GM19468 (cell line): ENCODE data around the gene LCN12.

ENCODE experiments used
- ATAC-seq: cut with Tn5 transposase; IDR thresholded peaks from one replicate; pipeline ENCODE4 v1.9.1; 2021; ENCODE audit warnings: mild to moderate bottlenecking, moderate library complexity, moderate number of reproducible peaks; ENCODE audit not compliant: unreplicated experiment; ENCODE audit errors: extremely low read depth

LCN12 gene

DNA sequence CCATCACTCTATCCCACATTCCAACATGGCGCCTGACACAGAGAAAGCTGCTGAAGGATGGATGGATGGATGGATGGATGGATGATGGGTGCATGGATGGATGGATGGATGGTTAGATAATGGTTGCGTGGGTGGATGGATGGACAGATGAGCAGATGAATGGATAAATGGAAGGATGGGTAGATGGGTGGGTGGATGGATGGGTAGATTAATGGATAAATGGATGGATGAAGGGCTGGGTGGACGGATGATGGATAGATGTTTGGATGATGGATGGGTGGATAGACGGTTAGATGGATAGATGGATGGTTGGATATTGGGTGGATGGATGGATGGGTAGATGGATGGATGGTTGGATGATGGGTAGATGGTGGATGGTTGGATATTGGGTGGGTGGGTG is 4.5 kb downstream of the LCN12 start:
- ATAC-seq = no peak

DNA sequence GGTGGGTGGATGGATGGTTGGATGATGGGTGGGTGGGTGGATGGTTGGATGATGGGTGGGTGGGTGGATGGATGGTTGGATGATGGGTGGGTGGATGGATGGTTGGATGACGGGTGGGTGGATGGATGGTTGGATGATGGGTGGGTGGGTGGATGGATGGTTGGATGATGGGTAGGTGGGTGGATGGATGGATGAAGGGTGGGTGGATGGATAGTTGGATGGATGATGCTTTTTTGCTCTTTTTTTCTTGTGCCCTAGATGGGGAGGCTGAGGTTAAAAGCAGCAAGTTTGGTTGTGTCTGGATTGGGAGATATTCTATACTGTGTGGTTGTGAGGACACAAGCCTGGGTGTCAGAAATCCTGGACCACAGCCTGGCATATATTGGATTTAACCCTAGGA is 5.4 kb downstream of the LCN12 start:
- no peak for ATAC-seq

DNA sequence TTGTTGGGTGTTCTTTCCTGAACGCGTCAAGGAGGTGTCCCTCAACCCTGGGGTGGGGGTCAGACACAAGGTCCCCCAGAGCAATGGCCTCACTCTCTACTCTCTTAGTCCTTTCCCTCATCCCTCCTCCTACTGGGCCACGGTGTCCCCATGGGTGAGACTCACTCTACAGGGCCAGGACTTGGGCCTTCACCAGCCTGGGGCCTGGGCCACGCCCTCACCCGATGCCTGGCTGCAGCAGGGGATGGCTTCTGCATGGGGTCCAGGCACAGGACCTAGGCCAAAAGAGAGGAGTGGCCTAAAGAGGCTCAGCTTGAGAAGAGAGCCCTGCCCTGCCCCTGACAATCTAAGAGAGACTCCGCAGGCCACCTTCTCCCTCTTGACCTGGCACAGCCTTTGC is 5.8 kb downstream of the LCN12 start:
- ATAC-seq = no peak

DNA sequence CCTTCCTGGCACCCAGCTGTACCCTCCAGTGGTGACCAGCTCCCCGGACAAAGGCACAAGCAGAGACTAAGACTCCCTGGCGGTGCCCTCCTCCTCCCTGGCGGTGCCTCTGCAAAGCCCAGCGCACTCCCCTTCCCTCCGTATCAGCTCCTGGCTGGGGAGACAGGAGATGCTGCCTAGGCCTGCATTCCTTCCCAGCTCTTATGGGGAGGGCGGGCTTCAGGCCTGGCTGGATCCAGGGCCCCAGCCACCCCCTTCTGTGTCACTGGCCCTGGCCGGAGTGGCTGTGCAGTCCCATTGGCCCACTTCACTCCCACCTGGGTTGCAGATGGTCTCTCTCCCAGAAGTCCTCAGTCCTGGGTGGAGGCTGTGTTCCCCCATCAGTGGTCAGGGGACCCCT is 6.4 kb downstream of the LCN12 start:
- ATAC-seq = no peak

GRCh38 chr9:136958898-136959850 is 7.1 kb downstream of the LCN12 start:
- no peak for ATAC-seq

GRCh38 chr9:136960212-136960937 is 8.3 kb downstream of the LCN12 start:
- ATAC-seq = no peak

- no peak for ATAC-seq
These were observed 8.8 kb downstream of the LCN12 start for GRCh38 chr9:136960938-136961275.

- ATAC-seq = no peak
These were observed 9.4 kb downstream of the LCN12 start for GRCh38 chr9:136961279-136962065.

DNA sequence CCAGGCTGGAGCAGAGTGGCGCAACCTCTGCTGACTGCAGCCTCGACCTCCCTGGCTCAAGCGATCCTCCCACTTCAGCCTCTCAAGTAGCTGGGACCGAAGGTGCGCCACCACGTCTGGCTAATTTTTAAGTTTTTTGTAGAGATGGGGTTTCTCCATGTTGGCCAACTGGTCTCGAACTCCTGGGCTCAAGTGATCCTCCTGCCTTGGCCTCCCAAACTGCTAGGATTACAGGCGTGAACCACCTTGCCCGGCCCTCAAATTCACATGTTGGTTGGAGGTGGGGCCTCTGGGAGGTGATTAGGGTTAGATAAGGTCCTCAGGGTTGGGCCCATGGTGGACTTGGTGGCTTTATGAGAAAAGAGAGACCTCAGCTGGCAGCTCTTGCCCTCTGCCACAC is 10.1 kb downstream of the LCN12 start:
- no peak for ATAC-seq

DNA sequence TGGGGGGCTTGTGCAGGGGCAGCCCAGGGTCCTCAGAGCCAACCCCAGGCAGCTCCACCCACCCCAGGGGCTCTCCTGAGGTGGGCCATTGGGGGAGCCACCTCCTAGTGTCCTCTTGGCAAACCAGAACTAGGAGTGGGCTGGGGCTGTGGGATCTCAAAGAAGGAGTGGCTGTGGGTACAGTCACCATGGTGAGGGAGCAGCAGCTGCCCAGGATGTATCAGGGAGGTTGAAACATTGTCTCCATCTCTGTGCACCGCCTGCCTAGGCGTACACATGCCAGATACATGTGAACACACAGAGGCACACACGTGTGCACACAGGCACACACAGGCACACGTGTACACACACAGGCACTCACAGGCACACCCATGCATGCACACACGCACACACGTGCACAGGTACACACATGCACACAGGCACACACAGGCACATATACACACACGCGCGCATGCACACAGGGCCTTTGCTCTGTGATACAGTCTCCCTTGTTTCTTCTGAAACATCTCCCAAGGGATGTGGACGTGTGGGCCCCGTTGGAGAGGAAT is 10.7 kb downstream of the LCN12 start:
- ATAC-seq = no peak

GRCh38 chr9:136963341-136963740 is 11.3 kb downstream of the LCN12 start:
- ATAC-seq = no peak

GRCh38 chr9:136963751-136964150 is 11.7 kb downstream of the LCN12 start:
- no peak for ATAC-seq

- ATAC-seq = no peak
These were observed 12.2 kb downstream of the LCN12 start for GRCh38 chr9:136964171-136964689.

- no peak for ATAC-seq
These were observed 12.9 kb downstream of the LCN12 start for GRCh38 chr9:136964833-136965422.

DNA sequence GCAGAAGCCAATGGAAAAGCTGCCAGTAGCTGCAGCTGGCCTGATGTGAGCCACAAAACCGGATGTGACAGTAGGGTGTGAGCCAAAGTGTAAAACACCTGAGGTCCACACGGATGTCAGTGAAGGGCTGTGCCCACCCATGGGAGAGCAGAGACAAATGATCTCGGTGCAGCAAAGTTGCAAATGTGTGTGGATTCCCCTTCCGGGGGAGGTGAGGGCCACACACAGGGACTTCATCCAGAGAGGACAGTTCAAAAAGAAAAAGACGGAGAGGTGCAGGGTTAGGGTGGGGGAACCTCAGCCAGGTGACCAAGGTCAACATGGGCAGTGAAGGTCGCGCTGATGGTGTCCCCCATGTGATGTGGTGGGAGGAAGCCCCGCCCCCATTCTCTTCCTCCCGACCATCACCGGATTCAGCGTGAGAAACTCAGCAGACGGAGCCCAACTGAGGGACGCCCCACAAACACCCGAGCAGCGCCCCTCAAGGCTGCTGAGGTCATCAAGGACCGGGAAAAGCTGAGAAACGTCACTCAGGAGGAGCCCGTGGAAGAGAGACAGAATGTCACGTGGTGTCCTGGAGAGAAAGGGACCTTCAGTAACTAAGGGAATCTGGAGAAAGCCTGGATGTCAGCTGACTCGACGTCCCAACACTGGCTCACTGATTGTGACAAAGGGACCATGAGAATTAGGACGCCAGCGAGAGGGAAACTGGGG is 13.9 kb downstream of the LCN12 start:
- no peak for ATAC-seq

DNA sequence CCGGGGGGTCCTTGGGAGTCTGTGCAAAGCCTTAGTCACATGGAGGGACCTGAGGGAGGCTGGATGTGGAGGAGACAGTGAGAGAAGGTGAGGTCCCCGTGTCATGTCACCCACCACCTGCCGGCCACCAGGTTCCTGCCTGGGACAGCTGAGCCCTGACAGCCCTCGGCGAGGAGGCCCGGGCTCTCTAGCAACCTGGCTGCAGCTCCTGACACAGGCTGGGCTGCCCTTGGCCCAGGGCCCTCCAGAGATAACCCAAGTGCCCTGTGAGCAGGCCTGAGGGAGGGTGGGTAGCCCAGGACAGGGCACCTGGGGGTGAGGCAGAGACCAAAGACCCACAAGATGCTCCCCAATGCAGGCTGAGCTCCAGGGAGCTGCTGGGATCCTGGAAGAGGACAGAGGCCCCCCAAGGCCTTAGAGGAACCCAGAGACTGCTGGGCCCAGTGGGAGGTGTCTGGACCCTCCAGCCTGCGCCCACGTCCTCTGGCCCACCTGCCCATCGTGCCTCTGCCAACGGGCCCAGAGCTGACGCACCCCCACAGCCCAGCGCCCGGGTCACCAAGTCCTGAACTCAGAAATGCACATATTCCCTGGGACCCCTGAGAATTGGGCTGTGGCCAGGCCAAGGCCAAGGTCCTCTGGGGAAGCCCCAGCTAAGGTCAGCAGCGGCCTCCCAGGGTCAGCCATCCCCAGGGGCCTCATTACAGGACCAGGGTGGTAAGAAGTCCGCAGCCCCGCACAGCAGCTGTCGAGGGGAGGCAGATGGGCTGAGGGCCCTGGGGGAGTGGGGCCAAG is 16.5 kb downstream of the LCN12 start:
- no peak for ATAC-seq

DNA sequence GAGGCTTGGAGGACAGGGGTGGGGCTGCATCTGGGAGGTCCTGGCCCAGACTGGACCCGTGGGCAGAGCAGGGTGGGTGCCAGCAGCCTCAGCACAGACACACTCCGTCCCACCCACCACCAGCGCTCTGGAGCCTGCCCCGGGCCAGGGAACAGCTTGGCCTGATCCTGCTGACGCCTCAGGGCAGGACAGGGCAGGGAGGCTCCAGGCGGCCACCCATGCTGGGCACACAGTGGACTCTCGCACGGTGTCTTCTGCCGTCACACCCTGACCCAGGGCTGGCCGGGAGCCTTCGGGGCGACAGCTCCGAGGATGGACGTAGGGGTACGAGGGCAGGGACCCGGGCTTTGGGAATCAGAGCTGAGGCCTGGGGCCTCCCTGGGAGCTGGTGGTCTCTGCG is 17.1 kb downstream of the LCN12 start:
- no peak for ATAC-seq

DNA sequence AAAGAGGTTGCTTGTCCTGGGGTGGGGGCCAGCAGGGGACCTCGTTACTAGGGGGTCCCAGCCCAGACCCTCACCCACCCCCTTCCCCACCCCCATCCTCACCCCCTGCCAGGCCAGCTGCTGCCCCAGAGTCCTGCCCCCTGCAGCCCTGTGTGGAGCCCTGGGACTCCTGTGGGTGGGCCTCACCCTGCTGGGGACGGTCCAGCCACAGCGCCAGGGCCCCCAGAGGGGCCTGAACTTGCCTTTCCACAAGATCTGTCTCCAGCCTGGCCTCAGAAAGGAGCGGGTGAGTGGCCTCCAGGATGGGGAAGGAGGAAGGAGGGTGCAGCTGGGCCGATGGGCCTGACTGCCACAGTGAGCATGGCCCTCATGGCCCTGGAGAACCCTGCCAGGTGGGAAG is 17.7 kb downstream of the LCN12 start:
- ATAC-seq = no peak

- ATAC-seq = no peak
These were observed 18.3 kb downstream of the LCN12 start for GRCh38 chr9:136970361-136970760.
